HUES64 (cell line): ENCODE measurements around the gene SUMF2.
A peak's percentile ranks its signal among the peaks of the same experiment; 100 is the strongest.
"Not testable (repeated sequence)": the region's sequence is repeated elsewhere in the genome, so short reads cannot be mapped to it uniquely, and the experiment has no call there.

Experiments
- H3K27ac ChIP-seq: 2 replicates; pipeline ENCODE4 v1.7.0; 2013; ENCODE audit warnings: low read depth, low read length, inconsistent platforms
- H3K27me3 ChIP-seq: 2 replicates; pipeline ENCODE4 v1.6.1; 2013; ENCODE audit warnings: mild to moderate bottlenecking, low read length; ENCODE audit not compliant: insufficient read depth
- H3K36me3 ChIP-seq: 2 replicates; pipeline ENCODE4 v1.6.1; 2013; ENCODE audit warnings: mild to moderate bottlenecking, low read length; ENCODE audit not compliant: insufficient read depth
- H3K4me1 ChIP-seq: 2 replicates; pipeline ENCODE4 v1.6.1; 2013; ENCODE audit warnings: mild to moderate bottlenecking, low read length, moderate library complexity; ENCODE audit not compliant: insufficient read depth
- H3K4me3 ChIP-seq: 2 replicates; pipeline ENCODE4 v1.5.1; 2013; ENCODE audit warnings: mild to moderate bottlenecking, low read length, moderate library complexity
- H3K9ac ChIP-seq: 2 replicates; pipeline ENCODE4 v1.6.1; 2013; ENCODE audit warnings: mild to moderate bottlenecking, low read depth, low read length
- H3K9me3 ChIP-seq: 2 replicates; pipeline ENCODE4 v1.6.1; 2013; ENCODE audit warnings: low read depth, low read length; ENCODE audit not compliant: insufficient read depth
- WGBS: fragments of 150-250, 120-280 bp; methylation state at CpG from one replicate; pipeline ENCODE4 v1.1.7; 2013; ENCODE audit warnings: missing lambda C conversion rate; 5-methylcytosine and 5-hydroxymethylcytosine counted together

The SUMF2 gene

DNA sequence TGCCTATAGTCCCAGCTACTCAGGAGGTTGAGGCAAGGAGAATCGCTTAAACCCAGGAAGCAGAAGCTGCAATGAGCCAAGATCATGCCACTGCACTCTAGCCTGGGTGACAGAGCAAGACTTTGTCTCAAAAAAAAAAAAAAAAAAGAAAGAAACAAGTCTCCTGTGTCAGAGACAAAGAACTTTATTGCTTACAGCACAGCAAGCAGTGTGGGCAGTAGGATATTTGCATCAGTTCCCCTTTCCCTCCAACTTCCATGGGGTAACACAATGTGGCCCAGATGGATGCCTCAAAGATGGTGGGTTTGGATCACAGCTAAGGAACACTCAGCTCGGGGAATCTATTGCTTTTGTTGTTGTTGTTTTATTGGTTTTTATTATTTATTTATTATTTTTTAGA, 18.3 kb upstream of the SUMF2 start:
- WGBS: 95% methylated on average over 1 of the region's 2 CpGs
- H3K9me3 ChIP-seq, H3K27ac ChIP-seq, H3K9ac ChIP-seq, H3K4me3 ChIP-seq, H3K4me1 ChIP-seq, H3K27me3 ChIP-seq: not testable (repeated sequence)
- peaks cover 12% of the 10 kb centered on the region for H3K36me3 ChIP-seq

DNA sequence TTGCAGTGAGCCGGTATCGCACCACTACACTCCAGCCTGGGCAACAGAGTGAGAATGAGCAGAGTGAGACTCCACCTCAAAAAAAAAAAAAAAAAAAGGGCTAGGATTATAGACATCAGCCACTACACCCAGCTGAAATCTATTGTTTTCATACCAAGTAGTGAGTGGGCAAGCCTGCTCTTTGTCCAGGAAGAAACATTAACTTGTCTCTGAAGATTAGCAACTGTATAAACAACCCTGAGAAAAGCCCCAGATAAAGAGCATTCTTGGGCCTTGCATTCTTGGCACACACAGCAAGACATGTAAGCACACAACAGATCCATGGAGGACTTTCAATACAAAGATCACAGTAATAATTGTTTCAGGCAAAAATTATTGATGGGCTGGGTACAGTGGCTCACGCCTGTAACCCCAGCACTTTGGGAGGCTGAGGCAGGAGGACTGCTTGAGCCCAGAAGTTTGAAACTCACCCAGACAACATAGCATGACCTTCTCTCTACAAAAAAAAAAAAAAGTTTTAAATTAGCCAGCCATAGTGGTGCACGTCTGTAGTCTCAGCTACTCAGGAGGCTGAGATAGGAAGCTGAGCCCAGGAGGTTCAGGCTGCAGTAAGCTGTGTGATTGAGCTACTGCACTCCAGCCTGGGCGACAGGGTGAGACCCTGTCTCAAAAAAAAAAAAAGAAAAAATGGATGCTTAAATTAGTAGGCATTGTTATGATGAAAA, 17.2 kb upstream of the SUMF2 start:
- Histone ChIP-seq H3K27me3 (no peaks in the 10 kb centered on the region), H3K9ac (no peak overlapping the region), H3K4me3 (no peak overlapping the region), H3K36me3 (peaks cover 10% of the 10 kb centered on the region), H3K4me1 (no peaks in the 10 kb centered on the region), H3K9me3 (no peaks in the 10 kb centered on the region), H3K27ac (no peak overlapping the region)
- WGBS: 88% methylated on average over 5 of the region's 5 CpGs

DNA sequence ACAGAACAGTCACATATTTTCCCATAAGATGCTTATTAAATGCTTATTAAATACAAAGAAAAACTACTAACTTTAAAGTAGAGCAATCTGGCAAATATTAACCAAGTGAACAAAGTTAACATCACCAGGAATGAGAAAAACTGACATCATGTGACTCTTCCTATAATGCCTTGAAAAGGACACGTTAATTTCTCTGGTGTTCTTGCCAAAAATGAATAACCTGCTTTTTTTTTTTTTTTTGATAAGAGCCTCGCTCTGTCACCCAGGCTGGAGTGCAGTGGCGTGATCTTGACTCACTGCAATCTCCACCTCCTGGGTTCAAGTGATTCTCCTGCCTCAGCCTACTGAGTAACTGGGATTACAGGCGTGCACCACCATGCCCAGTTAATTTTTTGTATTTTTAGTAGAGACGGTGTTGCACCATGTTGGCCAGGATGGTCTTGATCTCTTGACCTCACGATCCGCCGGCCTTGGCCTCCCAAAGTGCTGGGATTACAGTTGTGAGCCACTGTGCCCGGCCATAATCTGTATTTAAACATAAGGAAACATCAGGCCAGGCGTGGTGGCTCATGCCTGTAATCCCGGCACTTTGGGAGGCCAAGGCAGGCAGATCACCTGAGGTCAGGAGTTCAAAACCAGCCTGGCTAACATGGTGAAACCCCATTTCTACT, 16.5 kb upstream of the SUMF2 start:
- H3K9me3 ChIP-seq, H3K9ac ChIP-seq, H3K36me3 ChIP-seq, H3K27ac ChIP-seq, H3K27me3 ChIP-seq, H3K4me1 ChIP-seq, H3K4me3 ChIP-seq: not testable (repeated sequence)
- 93% methylated on average over 11 of the region's 11 CpGs for WGBS

DNA sequence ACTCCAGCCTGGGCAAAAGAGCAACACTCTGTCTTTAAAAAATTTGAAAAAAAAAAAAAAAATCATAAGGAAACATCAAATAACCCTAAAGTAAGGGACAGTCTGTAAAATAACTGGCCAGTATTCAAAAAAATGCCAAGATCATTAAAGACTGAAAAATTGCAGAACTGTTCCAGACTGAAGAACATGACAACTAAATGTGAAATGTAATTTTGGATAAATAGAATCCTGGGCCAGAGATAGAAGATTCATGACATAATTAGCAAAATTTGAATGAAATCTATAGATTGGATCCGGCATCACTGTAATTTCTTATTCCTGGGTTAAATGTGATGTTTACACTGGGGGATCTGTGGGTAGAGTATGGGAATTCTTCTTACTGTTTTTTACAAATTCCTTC, 15.8 kb upstream of the SUMF2 start:
- peaks cover 12% of the 10 kb centered on the region for H3K36me3 ChIP-seq
- no peak overlapping the region for H3K27ac ChIP-seq

DNA sequence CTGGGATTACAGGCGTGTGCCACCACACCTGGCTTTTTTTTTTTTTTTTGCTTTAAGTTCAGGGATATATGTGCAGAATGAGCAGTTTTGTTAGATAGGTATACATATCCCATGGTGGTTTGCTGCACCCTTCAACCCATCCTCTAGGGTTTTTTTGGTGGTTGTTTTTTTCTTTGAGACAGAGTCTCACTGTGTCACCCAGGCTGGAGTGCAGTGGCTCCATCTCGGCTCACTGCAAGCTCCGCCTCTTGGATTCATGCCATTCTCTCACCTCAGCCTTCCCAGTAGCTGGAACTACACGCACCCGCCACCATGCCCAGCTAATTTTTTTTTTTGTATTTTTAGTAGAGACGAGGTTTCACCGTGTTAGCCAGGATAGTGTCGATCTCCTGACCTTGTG, 15.3 kb upstream of the SUMF2 start:
- not testable (repeated sequence) for H3K4me3 ChIP-seq, H3K9me3 ChIP-seq, H3K27ac ChIP-seq, H3K9ac ChIP-seq, H3K4me1 ChIP-seq, H3K27me3 ChIP-seq
- H3K36me3 ChIP-seq: peaks cover 17% of the 10 kb centered on the region
- WGBS: 79% methylated on average over 7 of the region's 8 CpGs

More for the DNA sequence above, 15.8 kb upstream of the SUMF2 start:
- H3K27me3 ChIP-seq: no peaks in the 10 kb centered on the region
- H3K4me3 ChIP-seq: no peak overlapping the region
- WGBS: 100% methylated on average over 1 of the region's 1 CpG
- H3K9me3 ChIP-seq: no peaks in the 10 kb centered on the region
- H3K9ac ChIP-seq: no peak overlapping the region
- peaks cover 7% of the 10 kb centered on the region; the same call in 1 of the 2 replicates for H3K4me1 ChIP-seq

DNA sequence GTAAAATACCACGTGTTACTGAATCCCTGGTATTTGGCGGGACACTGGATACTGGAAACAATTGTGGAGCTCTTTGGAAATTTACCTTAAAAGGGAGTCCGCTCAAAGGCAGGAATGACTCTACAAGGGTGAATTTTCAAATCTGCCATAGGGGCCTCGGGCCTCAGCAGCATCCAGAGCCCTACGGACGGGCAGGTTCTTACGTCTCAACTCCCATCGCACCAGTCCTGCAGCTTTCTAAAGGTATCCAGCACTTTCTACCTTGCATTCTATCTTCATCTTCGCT, 13.1 kb upstream of the SUMF2 start:
- peaks cover 39% of the 10 kb centered on the region for H3K36me3 ChIP-seq
- no peaks in the 10 kb centered on the region for H3K9me3 ChIP-seq
- no peaks in the 10 kb centered on the region for H3K27me3 ChIP-seq
- H3K4me3 ChIP-seq: peak overlapping the region; percentile 79
- peak overlapping the region; percentile 100 for H3K9ac ChIP-seq
- peak overlapping the region; percentile 86 for H3K27ac ChIP-seq
- under 1% methylated on average over 9 of the region's 9 CpGs for WGBS
- H3K4me1 ChIP-seq: peaks cover 9% of the 10 kb centered on the region

DNA sequence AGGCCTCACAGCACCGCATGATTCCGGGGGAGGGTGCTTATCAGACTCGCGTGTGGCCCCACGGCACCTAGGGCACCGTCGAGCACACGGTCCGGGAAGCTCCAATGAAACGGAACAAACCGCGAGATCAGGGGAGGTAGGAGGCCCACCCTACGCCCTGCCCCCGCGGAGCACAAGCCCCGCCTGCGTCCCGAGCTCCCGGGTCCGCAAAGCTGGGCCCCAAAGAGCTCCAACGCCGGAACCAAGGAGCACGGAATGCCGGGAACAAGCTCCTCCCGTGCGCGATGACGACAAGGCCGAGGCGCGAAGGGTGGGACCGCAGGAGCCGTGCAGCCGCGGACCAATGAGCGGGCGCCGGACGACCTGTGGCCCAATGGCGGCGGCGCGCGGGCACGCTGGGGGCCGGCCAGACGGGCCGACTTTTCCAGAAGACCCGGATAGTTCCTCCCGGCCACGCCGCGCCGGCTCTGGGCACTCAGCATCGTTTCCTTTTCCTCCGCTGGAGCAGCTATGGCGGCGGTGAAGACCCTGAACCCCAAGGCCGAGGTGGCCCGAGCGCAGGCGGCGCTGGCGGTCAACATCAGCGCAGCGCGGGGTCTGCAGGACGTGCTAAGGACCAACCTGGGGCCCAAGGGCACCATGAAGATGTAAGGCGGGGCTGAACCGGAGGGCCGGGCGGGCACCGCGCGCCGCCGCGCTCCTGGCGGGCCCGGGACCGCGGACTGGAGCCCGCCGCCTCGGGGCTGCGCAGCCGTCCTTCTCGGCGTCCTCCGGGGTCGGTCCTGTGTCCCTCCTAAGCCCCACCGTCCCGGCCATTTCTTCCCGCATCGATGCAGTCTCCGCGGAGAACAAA, 12.5 kb upstream of the SUMF2 start, which contains the start of the genes CCT6A and PSPH:
Gene CCT6A (plus strand): TSS at position 427 of the 853 bp plus-strand sequence. CDS start 84 bp downstream, at position 511.
Gene PSPH (minus strand): TSS at position 106 of the 853 bp plus-strand sequence. CDS start 30,232 bp downstream, outside the sequence.
- Histone ChIP-seq H3K4me3 (peak within 1 kb of the TSS; percentile 79), H3K36me3 (peaks cover 45% of the 10 kb centered on the region), H3K27ac (peak within 1 kb of the TSS; percentile 99), H3K9me3 (no peaks in the 10 kb centered on the region), H3K27me3 (no peaks in the 10 kb centered on the region), H3K4me1 (peaks cover 9% of the 10 kb centered on the region), H3K9ac (peak within 1 kb of the TSS; percentile 100)
- WGBS: under 1% methylated on average over 97 of the region's 97 CpGs

DNA sequence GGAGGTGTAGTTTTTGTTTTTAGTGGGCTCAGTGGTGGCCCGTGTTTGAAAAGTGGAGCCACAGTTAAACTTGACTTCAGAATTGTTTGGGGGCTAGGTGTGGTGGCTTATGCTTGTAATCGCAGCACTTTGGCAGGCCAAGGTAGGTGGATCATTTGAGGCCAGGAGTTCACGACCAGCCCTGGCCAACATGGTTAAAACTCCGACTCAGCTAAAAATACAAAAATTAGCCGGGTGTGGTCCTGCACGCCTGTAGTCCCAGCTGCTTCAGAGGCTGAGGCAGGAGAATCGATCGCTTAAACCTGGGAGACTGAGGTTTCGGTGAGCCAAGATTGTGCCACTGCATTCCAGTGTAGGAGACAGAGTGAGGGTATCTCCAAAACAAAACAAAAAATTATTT, 10.7 kb upstream of the SUMF2 start:
- H3K27ac ChIP-seq: 0 out of 2 replicates have a peak overlapping the region, but pooled peaks have one; percentile 16
- peak overlapping the region; percentile 79 for H3K4me3 ChIP-seq
- H3K9ac ChIP-seq: peak overlapping the region; percentile 100; the same call in 1 of the 2 replicates
- no peaks in the 10 kb centered on the region for H3K27me3 ChIP-seq
- 84% methylated on average over 9 of the region's 9 CpGs for WGBS
- peaks cover 63% of the 10 kb centered on the region for H3K36me3 ChIP-seq
- peaks cover 9% of the 10 kb centered on the region for H3K4me1 ChIP-seq
- H3K9me3 ChIP-seq: no peaks in the 10 kb centered on the region

DNA sequence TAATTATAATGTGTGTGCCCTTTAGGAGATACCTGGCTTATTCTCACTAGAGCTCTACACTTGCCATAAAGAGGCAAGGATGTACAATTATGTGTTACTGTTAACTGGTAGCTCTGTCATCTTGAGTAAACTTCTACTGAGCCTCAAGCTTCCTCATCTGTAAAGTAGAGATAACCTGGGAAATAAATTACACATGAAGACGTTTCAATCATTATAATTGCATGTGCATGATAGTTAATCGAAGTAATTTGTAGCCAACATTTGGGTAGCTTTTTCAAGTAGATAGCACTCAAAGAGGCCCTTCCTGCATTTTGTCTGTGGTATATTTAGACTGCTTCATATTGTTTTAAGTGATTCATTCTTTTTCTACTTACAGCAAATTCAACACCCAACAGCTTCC, 10.1 kb upstream of the SUMF2 start:
- peak overlapping the region; percentile 79; the same call in 1 of the 2 replicates for H3K4me3 ChIP-seq
- H3K4me1 ChIP-seq: peaks cover 9% of the 10 kb centered on the region
- no peaks in the 10 kb centered on the region for H3K9me3 ChIP-seq
- 92% methylated on average over 2 of the region's 2 CpGs for WGBS
- peaks cover 69% of the 10 kb centered on the region for H3K36me3 ChIP-seq
- H3K27me3 ChIP-seq: no peaks in the 10 kb centered on the region
- peak overlapping the region; percentile 100; the same call in 1 of the 2 replicates for H3K9ac ChIP-seq
- no peak overlapping the region for H3K27ac ChIP-seq

DNA sequence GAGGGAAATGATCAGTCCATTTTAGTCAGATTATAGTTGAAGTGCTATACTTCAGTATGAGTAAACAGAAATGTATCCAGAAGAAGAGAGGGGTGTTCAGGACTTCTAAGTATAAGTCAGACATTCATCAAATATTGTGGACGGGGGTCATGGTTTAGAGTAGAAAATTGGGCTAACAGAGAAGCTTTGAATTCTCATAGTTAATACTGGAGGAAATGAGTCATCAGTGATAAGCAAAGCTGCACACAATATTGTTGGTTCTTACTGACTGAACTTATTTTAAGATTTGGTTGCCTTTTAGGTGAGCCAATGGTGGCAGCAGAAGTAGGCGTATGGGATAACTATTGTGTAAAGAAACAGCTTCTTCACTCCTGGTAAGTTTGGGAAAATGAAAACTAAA, 1.7 kb upstream of the SUMF2 start:
- Histone ChIP-seq H3K36me3 (peaks cover 73% of the 10 kb centered on the region), H3K9ac (no peak overlapping the region), H3K27ac (no peak overlapping the region), H3K27me3 (no peaks in the 10 kb centered on the region), H3K4me1 (0 out of 2 replicates have a peak, but pooled peaks cover 5% of the 10 kb centered on the region), H3K9me3 (no peaks in the 10 kb centered on the region), H3K4me3 (no peak overlapping the region)
- WGBS: 90% methylated on average over 2 of the region's 2 CpGs

DNA sequence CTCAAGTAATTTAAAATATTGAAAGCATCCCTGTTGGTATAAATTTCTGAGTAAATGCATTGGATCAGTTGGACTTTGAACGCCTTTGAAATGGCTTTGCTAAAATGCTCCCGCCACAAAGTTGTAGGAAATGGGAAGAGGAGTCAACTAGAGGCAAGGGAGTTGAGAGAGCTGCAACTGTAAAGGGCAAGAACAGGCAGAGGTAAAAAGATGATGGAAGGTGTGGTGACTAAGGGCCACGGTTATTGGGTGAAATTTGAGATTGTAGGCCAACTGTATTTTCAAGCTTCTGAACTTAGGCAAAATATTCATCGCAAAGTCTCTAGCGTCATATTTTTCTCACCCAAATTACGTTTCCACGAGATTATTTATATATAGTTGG, 595 bp upstream of the SUMF2 start:
- Histone ChIP-seq H3K4me1 (0 out of 2 replicates have a peak, but pooled peaks cover 5% of the 10 kb centered on the region), H3K4me3 (peak overlapping the region; percentile 70), H3K27me3 (no peaks in the 10 kb centered on the region), H3K27ac (peak overlapping the region; percentile 89), H3K9ac (no peak overlapping the region), H3K36me3 (peaks cover 65% of the 10 kb centered on the region), H3K9me3 (no peaks in the 10 kb centered on the region)
- WGBS: 89% methylated on average over 7 of the region's 7 CpGs
